ENCODE data around the gene PCDHA2.

DNA sequence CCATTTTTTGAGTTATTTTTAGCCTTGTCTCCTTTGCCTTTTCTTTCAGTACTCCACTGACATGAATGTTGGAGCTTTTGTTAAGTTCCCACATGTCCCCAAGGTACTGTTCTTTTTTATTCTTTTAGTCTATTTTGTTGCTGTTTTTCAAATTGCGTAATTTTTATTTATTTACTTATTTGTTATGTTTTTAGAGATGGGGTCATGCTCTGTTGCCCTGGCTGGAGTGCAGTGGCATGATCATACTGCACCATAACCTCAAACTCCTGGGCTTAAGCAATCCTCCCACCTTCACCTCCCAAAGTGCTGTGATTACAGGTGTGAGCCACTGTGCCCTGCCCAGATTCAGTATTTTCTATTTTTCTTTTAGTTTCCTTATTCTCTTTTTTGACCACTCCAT is 14.1 kb upstream of the PCDHA2 start:
- TF ChIP-seq, protein P1, sequence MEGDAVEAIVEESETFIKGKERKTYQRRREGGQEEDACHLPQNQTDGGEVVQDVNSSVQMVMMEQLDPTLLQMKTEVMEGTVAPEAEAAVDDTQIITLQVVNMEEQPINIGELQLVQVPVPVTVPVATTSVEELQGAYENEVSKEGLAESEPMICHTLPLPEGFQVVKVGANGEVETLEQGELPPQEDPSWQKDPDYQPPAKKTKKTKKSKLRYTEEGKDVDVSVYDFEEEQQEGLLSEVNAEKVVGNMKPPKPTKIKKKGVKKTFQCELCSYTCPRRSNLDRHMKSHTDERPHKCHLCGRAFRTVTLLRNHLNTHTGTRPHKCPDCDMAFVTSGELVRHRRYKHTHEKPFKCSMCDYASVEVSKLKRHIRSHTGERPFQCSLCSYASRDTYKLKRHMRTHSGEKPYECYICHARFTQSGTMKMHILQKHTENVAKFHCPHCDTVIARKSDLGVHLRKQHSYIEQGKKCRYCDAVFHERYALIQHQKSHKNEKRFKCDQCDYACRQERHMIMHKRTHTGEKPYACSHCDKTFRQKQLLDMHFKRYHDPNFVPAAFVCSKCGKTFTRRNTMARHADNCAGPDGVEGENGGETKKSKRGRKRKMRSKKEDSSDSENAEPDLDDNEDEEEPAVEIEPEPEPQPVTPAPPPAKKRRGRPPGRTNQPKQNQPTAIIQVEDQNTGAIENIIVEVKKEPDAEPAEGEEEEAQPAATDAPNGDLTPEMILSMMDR (IDR thresholded peaks at IDR 0.05), result no peak
- TF ChIP-seq POLR2A (IDR thresholded peaks at IDR 0.05), result no peak
